Kidney glomerular epithelial cell (primary cell): ENCODE results near the gene FZD7.
A peak's percentile ranks its signal among the peaks of the same experiment; 100 is the strongest.

Source experiments
- DNase-seq: peaks from one replicate; lab custom pipeline; 2025; lab: John Stamatoyannopoulos, UW

Gene FZD7

DNA sequence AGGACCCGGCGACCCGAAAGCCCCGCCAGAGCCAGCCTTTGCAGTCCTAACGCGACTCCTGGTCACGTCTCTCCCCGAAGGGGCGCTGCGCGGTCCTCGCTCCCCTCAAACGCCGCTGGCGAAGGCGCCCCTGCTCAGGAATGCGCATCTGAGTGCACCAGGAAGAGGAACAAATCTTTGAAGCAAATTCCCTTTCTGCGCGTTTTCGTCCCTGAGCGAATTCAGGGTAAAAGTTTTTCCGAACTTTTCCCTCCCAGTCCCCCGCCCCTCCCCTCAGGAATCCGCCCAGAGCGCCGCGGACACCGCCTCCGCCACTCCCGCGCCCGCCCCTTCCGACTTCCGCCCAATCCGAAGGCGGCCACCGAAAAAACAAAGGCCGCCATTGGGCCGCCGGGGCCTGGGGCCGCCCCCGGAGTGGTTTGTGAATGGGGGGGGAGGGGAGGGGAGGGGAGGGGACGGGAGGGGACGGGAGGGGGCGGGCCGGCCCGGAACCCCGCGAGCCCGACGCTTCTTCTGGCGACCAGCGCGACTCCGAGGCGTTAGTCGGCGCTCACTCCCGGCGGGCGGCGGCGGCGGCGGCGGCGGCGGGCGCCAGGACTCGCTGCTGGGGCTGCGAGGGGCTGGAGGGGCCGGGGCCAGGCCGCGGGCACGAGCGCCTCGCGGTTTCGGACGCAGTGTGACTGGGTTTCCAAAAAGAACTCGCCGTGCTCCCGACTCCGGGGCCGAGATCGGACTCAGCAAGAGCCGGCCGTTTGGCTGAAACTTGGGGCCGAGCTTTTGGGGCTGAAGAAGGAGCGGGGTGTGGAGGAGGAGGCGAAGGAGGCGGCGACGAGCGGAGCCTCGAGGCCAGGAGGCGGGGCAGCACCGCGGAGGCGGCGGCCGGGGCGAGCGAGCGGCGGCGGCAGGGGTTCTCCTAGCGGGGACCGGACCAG, at the start of gene FZD7:
Gene FZD7 (plus strand): TSS at position 539 of the 932 bp plus-strand sequence. CDS start 793 bp downstream, outside the sequence.
- DNase-seq, result peak; percentile 77

DNA sequence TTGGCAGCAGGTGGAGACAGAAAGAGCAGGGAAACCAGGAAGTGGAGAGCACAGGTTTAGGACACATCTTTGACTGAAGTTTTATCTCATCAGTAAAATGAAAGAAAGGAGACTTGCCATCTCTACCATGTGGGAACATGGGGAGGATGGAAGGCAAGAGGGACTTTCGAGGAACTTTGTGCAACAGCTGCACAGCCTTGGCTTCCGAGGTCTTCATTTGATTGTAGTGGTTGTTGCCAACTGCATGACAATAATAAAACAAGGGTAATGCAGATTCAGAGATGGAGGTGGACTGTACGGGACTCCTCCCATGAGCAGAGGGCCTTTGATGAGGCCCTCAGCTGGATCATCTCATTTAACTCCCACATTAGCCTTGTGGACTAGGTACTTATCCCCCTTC, 49.3 kb upstream of the FZD7 start:
- no peak for DNase-seq

DNA sequence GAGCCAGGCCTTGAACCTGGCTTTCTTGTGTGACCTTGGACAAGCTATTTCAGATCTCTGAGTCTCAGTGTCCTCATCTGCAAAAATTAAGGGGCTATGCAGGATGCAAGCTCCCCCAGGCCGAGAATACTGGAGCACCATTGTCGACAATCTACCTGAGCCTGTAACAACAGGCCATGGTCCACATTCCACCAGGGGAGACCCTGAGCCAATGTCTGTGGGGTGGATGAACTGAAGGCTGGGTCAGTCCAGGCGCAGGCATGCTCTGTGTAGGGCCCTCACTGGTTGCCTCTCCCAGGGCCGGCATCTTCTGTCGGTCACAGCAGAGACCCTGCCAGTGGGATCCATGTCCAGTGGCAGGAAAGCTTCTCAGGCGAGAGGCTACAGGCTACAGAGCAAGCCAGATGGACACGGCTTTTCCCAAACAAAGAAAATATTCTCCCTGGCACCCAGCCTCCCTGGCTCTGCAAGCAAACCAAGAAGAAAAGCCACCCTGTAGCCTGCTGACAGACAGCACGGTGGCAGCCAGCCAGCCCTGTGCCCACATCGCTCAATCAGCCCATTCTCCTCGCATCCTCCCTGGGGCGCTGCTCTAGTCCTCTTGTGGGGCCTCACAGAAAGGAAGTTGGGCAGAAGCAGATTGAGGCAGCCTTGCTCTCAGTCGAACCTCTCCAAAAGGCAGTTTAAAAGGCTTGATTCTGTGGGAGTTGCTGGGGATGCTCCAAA, 48.7 kb upstream of the FZD7 start:
- no peak for DNase-seq

DNA sequence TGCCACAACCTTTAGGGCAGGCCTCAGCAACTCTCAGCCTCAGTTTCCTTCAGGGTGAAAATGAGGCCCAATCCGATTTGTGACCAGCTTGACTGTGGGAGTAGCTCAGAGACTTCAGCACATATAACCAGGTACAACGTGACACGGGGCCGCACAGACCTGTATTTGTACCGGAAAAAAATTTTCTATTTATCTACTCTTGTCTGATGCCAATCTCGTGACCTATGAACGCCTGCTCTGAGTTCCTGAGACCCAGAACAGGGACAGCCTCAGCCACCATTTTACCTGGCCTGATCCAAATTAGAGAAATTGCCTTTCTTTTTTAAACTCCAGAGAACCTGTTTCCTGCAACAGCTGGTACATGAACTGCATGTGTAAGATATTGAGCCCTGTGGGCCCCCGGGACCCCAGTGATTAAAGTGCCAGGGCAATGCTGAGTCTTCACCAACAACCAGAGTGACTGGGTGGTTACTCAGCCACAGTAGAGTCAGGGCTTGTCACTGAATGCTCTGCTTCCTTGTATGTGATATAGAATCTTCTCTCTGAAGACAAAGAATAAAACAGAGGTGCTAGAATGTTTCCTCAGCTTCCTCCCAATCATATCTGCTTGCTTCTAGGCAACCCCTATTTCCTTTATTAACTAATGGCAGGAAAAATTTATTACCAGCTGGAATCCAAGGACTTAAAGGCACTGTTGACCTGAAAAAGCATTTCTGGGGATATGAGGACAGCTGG, 47.8 kb upstream of the FZD7 start:
- DNase-seq, result no peak

DNA sequence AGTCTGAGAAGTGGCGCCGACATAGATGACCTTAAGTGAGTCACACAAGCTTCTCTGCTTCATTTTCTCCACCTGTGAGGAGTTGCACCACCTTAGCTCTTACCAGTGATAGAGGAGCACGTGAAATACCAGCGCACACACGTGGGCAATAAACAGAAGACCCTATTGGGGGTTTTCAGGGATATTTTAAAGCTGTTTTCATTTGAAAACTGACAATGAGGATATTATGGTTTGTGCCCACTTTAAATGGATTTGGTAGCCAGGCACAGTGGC, 47.3 kb upstream of the FZD7 start:
- DNase-seq, result no peak

DNA sequence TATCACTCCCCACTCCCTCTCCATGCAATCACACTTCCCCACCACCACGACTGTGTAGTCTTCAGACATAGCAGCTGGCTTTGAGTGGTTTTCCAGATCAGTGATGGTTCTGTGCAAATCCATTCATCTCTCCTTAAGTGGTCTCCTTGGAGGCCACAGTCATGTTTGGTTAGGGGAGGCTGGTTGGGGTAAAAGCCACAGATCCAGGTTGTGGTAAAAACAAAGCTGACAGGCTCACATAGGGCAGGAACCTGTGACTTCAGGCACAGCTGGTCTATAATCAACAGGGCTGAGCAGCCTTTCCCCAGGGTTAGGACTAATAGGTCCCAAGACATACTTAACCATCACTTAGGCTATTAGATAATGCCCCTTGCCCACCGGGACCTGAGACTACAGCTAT, 46.2 kb upstream of the FZD7 start:
- no peak for DNase-seq

DNA sequence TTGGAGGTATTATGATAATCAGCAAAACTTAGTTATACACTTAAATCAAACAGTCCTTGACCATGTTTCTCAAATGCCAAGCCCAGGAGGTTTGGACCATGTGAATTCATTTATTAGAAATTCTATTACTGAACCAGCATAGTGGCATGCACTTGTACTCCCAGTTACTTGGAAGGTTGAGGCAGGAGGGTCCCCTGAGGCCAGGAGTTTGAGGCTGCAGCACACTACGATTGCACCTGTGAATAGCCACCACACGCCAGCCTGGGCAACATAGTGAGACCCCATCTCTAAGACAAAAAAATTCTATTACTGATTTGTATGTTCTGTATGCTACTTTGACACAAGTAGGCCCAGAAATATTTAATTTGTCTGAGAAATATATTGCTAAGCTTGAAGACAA, 43.6 kb upstream of the FZD7 start:
- no peak for DNase-seq

DNA sequence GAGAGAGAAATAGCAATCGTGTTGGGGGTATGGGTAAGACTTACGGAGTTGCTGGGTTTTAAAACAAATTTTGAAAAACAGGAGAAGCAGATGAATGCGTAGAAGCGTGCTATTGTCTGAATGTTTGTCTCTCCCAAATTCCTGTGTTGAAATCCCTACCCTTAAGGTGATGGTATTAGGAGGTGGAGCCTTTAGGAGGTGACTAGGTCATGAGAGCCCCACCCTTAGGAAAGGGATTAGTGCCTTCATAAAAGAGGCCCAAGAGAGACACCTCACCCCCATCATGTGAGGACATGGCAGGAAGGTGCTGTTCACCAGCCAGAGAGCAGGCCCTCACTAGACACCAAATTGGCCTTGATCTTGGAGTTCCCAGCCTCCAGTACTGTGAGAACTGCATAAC, 40.7 kb upstream of the FZD7 start:
- no peak for DNase-seq

DNA sequence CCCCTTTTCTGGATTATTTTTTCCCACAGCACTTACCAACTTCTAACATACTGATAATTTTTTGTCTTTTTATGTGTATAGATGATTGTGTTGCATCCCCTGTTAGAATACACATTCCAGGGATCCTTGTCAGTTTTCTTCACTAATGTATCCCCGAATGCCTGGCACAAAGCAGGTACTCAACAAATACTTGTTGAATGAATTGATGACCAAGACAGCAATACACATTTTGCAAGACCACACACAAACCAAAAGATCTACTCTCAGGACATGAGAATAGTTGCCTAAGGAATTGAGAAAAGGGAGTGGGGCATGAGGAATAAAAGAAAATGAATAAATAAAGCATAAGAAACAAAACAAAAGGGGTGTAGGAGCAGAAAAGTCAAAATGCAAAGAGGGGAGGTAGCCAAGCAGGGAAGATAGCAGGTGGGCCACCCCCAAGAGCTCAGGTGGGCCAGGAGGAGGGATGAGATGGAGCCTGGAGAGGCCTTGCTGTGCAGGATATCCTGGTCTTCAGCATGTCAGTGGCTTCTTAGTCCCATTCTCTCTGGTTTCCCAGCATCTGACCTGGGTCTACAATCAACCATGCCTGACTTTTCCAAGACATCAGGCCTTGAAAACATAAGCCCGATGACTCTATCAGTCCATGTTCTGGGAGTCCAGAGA, 38.5 kb upstream of the FZD7 start:
- no peak for DNase-seq

DNA sequence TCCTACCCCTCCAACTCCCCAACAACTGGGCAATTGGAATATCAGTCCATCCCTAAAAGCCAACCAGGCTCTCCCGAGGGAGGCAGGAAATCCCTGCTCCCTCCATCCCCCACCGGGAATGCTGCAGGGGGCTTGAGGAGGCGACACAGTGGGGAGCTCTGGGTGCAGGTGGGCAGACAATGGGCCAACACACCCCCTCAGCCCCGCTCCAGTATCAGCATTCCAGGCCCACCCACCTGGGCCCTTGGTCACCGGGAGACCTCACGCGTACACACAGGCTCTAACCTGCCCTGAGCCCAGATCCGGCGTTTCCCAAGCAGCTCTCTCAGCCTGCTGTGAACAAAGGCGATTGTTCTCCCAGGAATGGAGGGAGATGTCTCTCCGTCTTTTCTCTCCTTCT, 37.6 kb upstream of the FZD7 start:
- no peak for DNase-seq

DNA sequence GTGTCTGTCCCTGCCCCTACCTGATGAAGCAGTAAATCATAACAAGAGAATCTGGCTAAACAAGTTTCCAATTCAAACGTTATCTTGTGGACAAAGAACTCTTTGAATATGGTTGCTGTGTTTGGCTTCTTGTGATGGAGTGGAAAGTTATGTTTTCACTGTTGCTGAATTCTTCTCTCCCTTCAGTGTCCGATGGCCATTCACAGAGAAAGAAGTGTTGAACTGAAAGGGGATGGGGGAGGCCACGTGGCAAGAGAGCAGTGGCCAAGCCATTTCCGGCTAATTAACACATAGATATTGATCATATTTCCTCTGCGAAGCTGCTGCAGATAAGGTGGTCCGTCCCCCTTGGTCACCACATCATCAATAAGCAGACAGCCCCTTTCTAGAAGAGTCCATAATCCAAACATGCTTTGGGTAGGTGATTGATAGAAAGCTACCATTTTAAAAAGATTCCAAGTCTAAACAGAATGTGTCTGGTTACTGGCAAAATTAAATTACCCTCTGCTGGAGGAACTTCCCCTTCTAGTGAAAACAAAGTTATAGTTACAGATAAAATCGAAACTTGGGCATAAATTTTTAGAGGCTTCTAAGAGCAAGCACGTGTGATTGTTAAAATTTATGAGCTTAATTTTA, 36.9 kb upstream of the FZD7 start:
- DNase-seq, result no peak

DNA sequence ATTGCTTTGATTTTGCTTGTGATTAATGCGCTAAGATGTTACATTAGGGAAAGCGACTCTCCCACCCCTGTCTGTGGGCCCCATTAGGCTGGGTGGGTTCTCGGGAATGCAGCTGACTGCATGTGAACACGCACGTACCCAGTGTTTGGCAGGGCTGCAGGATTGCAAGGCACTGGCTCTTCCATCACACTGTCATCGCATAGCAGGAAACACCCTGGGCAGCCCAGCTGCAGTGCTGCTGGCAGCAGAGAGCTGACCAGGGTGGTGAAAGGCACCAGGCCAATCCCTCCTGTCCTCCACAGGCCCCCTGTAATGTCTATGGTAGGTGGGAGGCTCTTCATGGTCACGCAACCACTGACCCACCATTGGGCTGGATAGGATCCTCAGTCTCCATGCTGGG, 34.4 kb upstream of the FZD7 start:
- DNase-seq, result no peak

DNA sequence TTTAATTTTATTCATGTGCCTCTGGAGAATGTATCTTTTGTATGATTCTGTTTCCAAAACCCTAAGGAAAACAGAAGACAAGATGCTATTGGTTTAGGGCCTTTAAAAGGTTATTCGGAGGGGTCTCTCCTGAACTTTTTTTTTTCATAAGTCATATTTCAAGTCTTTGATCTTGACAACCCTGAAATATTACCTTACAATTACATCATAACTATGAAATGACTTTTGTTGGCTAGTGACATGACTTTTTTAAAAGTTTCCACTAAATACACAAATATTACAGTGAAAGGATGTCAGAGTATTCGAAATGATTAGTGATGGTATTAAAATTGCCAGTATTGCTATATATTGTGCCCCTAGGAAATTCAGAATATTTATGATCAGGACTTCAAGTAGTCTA, 31.8 kb upstream of the FZD7 start:
- DNase-seq, result no peak

DNA sequence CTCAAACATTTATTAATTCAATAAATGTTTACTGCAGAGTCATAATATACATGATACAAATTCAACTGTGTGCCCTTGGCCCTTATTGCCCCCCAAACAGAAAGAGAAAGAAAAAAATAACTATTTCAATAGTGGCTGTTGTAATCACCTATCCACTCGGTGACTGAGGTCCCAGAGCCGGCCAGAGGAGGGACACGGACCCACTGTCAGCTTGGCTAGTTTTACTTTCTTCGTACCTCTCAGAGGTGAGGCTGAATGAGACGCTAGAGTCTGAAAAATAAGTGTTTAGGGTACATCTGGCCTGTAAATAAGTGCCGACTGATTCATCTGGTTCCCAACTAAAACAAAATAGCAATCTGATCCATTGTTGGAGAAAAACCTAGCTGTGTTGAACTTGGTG, 31.3 kb upstream of the FZD7 start:
- DNase-seq, result no peak

DNA sequence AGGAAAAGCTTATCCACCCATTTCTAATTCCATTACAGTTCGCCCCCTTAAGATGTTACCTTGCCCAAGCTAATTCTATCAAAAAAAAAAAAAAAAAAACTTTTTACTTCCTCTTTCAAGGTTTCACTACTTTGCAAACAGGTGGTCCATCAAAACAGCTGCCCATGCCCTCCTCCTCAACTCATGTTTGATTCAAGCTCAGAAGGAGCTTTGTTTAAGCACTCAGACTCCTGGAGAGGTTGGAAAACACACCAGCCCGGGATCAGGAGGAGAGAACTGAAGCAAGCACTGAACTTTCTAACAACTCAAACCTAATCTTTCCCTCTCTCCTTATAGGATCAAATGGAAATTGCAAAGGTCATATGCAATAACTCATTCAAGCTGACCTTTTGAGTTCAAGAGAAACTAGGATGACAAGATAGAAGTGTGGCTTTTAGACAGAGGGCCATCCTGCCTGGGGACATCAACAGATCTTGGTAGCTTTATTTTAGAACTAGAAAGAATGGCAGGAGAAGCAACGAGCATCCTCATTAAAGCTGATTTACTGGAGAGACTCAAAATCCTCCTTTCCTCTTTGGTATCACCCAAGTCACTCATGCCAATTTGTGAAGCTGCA, 28.3 kb upstream of the FZD7 start:
- DNase-seq, result no peak

DNA sequence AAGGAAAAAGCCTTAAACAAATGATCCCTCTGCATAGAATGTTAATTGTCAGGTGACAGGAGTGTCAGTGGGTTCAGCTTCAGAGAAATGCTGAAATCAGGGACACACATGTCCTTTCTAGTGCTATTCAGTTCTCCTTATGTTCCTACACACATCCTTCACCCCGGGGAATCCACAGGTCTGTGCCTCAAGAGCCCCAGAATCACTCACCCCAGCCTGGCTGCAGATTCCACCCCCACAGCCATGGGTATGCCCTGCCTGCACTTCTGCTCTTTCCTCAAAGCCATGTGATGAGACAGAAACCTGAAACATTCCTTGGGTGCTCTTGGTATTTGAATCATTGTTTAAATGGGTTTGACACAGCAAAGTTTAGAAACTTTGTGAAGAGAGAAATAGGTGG, 27.4 kb upstream of the FZD7 start:
- no peak for DNase-seq

DNA sequence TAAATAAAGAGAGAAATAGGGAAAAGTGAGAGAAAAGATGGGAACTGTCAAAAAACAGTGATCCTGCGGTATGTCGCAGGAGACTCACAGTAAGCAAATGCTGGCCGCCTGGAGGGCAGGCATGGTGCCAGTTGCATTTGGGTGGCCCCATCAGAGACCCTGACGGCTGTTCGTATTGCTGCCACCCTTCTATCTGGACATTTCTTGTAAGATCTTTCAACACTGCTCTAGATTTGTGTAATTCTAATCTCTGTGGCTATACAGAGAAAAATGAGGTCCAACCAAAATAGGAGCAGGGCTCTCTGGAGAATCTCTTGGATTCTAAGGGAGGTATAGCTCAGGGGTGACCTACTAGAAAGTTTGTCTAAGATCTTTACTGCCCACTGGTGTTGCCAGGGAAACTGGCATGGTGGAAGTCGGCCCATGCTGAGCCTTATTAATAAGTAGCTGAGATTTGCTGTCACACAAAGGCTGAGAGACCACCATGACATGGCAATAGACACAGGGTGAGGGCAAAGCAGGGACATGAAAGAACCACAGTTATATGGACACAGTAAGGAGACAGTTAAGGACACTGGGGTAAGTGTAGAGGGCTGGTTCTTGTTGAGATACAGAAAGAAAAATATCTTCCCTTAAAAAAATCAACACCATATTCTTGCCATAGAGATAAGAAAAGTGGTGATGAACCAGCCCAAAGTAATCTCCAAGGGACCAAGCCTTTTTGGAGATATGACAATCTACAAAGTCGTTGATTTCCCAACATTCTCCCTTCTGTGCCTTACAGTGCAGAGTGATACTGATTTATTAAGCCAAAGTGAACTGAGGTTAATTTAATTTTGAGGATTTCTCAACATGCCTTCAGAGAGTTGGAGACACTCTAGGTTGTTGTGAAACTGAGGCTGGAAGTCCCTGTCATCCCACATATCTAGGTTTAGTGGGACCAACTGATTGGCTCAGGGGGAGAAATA, 26.4 kb upstream of the FZD7 start:
- DNase-seq, result no peak

DNA sequence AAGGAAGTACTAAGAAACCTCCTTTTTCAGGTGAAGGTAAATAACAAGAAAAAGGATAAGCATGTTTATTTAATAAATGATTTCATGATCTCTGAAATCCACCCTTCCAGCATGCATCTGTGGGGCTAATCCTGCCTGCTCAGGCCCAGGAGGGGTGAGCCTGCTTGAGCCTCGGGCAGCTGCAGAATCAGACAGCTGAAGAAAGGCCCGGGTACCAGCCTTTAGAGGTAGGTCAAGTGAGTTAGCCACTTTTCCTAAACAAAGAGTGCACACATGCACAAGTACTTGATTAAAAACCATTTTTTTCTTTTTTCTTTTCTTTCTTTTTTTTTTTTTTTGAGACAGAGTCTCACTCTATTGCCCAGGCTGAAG, 25.7 kb upstream of the FZD7 start:
- no peak for DNase-seq

DNA sequence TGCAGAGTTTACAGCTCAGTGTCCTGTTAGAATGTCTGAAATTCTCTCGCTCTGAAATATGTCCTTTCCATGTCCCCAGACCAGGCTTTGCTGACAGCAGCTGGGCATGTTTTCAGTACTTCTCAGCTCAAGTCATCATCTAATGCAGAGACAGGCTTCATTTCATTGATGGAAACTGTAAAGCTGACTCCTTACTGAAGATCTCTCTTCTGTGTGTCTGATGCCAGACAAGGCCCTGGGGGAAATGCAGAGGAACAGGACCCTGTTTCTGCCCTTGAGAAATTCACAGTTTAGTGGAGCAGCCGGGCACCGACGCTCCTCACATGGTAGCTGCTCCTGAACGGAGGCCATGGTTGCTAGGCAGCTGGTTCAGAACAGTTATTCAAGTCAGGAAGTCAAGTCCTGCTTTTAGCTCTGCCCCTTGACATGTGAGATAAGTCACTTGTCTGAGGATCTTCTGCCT, 24.6 kb upstream of the FZD7 start:
- no peak for DNase-seq

DNA sequence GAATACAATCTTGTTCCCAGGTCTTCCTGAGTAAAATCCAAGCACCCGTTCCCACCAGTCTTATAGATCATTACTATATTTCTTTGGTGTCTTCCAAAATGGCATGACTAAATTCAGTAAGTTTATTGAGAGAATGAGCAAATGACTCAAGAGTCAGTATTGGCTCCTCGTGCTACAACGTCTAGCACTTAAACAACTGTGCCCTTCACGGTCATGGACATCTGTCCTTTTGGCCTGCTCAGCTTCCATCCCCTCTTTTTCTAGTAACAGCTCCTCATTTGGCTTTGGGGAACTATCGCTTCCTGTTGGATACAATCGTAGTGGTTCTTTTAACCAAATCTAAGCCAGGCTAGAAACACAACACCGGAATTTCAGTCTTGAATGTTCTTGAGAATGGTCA, 24.1 kb upstream of the FZD7 start:
- DNase-seq, result no peak
